GM12872 (cell line): ENCODE data around the gene NYAP2.

ENCODE experiments used
- TF ChIP-seq, protein P1 (sequence below): IDR thresholded peaks from 3 replicates; pipeline ENCODE4 v1.5.1; 2011; ENCODE audit warnings: low read depth, mild to moderate bottlenecking, low read length, moderate library complexity; ENCODE audit not compliant: insufficient read depth

NYAP2 gene

DNA sequence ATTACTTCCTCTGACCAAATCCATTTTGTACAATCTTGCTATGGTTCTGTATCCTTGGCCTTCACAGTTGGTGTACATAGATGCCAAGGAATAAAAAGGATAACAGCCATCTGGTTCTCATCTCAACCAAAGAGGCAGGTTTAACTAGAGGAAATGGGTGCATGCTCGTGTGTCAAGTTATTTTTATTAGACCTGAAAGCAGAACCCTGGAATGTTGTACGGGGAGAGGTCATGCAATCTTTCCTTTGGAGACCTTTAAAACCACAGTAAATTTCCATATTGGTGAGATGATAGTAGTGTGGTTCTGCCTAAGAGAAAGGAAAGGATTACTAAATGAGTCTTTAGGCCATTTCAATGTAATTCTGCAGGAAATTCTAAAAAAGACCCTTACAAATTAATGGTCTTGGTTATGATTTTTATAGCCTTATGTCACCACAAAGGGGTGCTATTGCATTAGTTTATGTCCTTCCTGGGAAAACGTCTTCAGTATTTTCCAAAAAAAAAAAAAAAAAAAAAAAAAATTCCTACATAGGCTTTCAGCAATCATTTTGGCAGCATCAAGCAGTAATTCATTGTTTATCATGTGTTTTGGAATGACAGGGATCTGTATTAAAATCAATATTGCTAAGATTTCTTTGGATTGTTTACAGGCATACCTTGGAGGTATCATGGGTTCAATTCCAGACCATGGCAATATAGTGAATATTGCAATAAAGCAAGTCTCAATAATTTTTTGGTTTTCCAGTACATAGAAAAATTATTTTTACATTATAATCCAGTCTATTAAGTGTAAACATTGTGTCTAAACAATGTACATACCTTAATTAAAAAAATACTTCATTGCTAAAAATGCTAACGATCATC lies 270.8 kb downstream of the NYAP2 start:
- TF ChIP-seq, protein P1, sequence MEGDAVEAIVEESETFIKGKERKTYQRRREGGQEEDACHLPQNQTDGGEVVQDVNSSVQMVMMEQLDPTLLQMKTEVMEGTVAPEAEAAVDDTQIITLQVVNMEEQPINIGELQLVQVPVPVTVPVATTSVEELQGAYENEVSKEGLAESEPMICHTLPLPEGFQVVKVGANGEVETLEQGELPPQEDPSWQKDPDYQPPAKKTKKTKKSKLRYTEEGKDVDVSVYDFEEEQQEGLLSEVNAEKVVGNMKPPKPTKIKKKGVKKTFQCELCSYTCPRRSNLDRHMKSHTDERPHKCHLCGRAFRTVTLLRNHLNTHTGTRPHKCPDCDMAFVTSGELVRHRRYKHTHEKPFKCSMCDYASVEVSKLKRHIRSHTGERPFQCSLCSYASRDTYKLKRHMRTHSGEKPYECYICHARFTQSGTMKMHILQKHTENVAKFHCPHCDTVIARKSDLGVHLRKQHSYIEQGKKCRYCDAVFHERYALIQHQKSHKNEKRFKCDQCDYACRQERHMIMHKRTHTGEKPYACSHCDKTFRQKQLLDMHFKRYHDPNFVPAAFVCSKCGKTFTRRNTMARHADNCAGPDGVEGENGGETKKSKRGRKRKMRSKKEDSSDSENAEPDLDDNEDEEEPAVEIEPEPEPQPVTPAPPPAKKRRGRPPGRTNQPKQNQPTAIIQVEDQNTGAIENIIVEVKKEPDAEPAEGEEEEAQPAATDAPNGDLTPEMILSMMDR: no peak

DNA sequence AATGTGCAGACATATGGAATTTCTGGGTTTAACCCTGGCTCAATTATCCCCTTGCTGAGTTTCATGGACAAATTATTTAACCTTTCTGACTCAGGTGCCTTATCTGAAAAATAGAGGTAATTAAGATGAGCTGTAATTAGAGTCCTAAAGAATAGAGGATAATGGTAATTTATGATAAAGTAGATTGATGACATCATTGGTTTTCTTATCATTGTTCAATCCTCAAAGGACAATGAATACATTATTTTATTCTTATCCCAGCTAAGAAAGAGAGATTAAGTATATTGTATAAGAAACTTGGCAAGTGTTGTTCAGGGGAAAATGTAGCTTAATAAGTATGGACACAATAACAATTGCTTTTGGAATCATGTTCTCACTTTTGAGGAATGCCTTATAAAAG lies 279.3 kb downstream of the NYAP2 start:
- TF ChIP-seq, protein P1: no peak

DNA sequence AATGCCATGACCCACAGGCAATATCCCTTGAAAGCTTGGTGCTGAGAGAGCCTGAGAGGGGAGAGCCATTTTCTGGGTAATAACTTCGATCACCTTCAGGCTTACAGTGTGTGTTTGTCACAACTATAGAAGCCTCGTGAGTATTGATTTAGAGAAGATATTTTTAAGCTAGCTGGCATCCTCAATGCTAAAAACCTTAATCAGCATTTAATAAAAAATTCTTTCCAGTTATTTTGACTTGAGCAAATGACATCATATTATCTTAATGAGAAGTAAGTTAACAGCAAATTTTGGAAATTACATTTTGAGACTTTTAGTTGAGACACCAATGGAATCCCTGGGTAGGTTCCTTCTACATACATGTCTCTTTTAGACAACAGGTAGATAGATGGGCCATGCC lies 283.7 kb downstream of the NYAP2 start:
- TF ChIP-seq, protein P1: no peak

DNA sequence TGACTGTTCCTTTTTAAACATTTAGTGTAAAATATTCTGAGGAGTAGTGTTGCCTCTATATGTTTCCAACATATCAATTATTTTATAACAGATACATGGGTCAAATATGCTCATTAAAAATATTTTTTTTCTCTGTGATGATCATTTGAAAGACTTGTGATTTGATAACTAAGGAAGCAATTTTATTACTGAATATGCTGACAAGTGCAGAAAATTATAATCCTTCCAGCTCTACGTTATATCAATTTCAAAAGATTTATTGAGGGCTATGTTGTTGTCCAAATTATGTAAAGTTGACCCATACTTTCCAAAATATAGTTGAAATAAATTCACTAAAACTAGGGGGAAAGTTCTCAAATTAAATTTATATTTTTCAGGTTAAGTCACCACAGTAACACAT lies 290.6 kb downstream of the NYAP2 start:
- TF ChIP-seq, protein P1: no peak

DNA sequence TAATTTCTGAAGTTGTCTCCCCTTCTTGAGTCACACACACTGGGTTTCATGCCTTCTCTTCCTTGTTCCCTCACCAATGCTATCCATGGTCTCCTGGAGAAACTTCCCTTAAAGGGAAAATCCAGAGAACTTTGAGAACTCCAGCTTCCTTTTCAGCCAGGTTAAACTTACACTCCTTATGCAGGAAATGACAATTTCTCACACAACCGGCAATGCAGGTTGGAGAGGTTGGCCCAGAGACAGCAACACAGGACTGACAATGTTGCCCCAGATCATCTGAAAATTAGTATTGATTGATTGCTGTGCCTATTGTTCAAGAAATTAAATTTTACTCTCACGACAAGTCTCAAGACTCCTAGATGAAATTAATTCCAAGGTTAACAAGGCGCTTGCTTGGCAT lies 292.2 kb downstream of the NYAP2 start:
- TF ChIP-seq, protein P1: no peak

DNA sequence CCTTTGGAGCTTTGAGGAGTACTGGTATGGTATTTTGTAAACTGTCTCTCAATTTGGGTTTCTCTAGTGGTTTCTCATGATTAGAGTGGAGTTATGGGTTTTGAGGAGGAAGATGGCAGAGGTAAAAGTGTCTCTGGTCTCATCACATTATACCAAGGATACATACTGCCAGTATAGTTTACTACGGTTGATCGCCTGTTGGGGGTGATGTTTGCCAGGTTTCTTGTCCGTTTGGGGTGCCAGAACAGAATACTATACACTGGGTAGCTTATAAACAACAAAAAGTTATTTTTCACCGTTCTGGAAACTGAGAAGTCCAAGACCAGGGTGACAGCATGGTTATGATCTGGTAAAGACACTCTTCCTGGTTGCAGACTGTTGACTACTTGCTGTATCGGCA lies 293.7 kb downstream of the NYAP2 start:
- TF ChIP-seq, protein P1: no peak

DNA sequence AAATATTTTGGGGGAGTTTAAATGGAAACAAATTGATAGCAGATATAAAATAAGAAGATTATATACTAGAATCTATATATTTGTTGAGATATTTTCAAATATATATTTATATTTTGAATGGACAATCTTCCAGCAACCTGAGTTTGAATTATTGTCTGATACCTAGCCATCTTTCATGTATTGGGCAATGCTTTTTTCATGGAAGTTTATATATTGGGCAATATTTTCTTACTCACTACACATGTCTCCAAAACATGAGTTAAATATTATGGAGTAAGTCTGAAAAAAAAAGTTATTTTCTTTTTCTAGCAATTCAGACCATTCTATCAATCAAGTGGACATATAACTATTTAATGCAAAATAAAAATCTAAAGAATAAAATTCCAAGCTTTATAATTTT lies 295.2 kb downstream of the NYAP2 start:
- TF ChIP-seq, protein P1: no peak
